HG03378 (cell line): ENCODE data around the gene IL27RA.

Experiments
- ATAC-seq: cut with Tn5 transposase; IDR thresholded peaks from one replicate; pipeline ENCODE4 v1.9.1; 2021; ENCODE audit warnings: mild to moderate bottlenecking, moderate library complexity; ENCODE audit not compliant: unreplicated experiment

The IL27RA gene

DNA sequence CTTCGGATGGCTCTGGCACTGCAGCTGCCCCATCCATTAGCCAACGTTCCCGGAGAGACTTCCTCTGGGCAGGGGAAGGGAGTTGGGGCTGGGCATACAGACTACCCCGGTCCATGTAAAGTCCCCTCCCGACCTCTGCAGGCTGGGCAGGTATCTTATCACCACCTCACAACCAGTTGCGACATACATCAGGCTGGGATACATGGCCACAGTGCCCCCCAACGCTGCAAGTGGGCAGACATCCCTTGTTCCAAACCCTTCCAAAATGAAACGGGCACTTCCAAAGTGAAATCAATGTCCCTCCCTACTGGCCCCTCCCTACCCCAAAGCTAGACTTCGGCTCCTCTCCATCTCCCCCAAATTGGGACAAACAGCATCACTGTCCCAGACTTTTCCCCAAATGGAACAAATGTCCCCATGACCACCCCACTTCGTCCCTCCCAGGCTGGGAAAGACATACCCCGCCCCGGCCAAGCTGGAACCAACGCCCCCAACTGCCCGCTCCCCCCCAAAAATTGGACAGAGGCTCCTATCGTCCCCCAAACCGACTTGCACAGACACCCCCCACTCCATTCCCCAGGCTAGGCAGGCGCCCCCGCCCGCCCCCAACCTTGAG, 25.3 kb downstream of the IL27RA start:
- ATAC-seq = no peak

DNA sequence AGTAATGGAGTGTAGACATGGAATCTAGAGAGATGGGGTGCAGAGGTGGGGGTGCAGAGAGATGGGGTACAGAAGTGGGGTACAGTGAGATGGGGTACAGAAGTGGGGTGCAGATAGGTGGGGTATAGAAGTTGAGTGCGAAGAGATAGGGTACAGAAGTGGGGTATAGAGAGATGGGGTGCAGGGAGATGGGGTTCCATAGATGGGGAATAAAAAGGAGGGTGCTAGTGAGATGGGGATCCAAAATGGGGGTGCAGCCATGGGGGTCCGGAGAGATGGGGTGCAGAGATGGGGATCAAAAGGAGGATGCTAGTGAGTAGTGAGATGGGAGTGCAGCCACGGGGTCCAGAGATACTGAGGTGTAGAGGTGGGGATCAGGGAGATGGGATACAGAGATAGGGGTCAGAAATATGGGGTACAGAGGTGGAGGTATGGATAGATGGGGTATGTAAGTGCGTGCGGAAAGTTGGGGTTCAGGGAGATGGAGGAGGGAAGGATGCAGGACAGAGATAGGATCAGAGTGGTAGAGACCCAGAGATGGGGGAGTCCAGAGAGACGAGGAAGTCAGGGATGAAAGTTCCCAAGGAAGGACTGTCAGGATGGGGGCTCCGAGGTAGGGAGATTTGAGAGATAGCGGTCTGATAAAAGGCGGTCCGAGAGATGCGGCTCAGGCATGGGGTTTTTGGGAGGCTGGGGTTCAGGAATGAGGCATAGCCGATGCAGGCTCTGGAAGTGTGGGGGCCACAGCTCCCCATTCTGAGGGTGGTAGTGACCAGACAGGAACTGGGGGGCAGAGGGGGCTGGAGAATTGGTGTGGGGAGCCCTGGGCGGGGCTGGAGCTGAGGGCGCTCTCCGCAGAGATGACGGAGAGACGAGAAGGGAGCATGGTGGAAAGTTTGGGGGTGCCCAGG, 26.9 kb downstream of the IL27RA start:
- no peak for ATAC-seq

DNA sequence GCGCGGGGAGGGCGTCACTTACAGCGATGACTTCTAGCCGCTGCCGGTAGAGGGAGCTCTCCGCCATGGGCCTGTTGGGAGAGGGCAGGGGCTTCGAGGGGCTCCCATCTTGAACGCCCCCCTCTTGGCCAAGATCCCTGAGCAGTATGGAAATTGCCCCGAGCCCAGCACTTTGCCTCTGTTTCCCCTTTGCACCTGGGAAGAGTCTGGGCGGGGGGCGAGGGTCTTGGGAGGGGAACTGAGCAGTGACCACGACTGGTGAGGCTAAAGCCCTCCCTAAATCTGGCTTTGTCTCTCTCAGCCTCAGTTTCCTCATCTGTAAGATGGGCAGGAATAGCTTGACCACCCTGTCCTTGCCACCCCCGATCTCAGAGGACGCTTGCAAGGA, 27.5 kb downstream of the IL27RA start:
- no peak for ATAC-seq

DNA sequence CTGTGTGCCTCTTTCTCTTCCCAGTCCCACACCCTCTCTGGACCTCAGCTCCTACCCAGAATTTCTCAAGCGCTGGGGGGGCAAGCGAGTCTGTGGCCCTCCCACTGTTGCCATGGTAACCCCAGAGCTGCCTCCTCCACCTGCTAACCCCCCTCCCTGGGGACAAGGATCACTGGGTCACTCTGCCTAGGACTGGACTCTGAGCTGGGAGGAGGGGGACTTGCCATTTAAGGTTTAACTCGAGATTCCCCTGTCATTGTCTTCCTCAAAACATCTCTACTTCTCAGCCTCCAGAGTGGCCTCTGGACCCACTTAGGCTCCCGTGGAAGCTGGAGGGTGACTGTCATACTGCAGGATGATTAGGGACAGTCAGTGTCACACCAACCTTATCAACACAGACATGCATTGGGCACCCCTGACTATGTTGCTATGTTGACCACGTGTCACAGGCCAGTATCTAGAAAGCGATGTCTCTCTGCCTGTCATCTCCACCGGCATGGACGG, 28.1 kb downstream of the IL27RA start:
- no peak for ATAC-seq

DNA sequence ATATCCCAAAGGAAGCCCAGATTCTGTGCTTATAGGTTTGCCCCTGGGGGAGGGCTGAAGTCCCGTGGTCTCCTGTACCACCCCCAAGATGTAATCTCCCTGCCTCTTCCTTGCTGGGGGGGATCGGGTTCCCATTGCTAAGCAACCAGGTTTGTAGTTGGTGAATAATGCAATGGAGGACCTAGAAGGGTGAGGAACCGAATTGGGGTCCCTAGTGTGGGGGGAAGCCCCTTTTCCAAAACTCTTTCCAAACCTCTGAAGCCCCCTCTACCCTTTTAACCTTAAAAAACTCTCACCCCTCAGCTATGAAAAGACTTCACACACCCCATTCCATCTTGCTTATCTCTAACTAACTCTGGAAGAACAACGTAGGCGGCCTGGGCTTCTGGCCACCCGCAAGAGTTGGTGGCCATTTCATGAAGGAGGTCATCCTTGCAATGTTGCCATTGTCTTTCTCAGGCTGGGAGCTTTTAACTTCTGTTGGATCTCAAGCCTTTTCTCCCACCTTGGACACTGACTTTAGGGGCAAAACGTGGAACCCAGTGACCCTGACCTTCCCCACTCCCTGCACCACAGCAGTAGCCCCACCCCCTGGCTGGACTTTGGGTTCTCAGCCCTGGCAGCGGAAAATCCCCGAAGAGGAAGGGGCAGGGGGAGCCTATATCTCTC, 29.7 kb downstream of the IL27RA start:
- no peak for ATAC-seq

DNA sequence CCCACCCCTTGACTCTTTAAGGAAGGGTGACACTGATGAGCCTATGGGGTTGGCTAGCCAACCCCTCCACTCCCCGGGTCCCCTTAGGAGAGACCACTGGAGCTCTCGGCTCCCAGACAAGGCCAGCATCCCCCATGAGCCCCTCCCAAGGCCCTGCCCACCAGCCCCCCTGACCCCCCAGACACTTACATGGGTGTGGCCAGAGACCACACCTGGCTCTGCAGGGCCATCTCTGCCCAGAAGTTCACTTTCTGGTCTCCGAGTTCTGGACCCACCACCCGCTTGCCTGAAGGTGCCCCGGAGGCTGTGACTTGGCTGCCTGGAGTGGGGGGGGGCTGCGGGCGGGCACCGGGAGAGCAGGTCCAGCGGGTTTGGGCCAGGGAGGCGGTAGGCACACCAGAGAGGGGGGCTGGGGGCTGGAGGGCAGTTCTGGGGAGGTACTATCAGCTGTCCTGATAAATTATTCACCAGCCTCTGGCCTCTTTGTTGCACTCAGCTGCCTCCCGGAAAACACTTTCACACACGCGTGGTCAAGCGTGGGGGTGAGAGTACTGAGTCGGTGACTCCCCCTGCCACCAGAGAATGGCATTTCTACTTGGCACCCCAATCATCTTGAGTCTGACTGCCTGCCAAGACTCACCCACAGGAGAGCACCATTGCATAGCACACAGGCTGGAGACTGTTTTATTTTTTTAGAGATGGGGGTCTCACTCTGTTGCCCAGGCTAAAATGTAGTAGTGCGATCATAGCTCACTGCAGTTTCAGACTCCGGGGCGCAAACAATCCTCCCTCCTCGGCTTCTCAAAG, 30.4 kb downstream of the IL27RA start, which contains the start of gene PALM3:
Gene PALM3 (minus strand): TSS at position 326 of the 807 bp plus-strand sequence. CDS start 96 bp downstream, at position 230.
- no peak for ATAC-seq

DNA sequence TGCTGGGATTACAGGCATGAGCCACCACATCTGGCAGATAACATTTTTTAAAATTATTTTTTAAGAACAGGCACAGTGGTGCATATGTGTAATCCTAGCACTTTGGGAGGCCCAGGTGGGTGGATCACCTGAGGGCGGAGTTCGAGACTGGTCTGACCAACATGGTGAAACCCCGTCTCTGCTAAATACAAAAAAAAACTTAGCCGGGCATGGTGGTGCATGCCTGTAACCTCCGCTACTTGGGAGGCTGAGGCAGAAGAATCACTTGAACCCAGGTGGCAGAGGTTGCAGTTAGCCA, 30.9 kb downstream of the IL27RA start:
- ATAC-seq = no peak

DNA sequence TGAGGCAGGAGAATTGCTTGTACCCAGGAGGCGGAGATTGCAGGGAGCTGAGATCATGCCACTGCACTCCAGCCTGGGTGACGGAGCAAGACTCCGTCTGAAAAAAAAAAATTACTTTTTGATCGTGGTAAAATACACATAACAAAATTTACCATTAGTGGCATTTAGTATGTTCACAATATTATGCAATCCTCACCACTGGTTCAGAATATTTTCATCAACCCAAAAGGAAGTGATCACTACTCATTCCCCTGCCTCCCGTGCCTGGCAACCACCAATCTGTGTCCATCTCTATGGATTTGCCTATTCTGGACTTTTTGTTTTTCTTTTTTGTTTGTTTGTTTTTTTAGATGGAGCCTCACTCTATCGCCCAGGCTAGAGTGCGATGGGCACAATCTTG, 31.5 kb downstream of the IL27RA start:
- no peak for ATAC-seq

DNA sequence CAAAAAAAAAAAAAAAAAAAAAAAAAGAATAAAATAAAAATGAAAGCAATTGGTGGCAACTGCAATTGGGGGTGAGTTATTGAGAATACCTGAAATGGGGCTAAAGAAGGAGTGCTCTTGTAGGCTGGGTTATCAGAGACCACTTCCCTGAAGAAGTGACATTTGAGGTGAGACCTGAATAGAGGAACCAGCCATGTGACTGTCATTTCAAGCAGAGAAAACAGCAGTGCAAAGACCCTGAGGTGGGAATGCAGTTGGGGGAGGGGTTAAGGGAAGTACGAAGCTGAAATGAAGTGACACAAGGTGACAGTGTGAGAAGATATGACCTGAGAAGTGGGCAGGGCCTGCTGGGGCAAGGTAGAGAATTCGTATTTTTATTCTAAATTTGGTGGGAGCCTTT, 34.6 kb downstream of the IL27RA start:
- ATAC-seq = no peak

DNA sequence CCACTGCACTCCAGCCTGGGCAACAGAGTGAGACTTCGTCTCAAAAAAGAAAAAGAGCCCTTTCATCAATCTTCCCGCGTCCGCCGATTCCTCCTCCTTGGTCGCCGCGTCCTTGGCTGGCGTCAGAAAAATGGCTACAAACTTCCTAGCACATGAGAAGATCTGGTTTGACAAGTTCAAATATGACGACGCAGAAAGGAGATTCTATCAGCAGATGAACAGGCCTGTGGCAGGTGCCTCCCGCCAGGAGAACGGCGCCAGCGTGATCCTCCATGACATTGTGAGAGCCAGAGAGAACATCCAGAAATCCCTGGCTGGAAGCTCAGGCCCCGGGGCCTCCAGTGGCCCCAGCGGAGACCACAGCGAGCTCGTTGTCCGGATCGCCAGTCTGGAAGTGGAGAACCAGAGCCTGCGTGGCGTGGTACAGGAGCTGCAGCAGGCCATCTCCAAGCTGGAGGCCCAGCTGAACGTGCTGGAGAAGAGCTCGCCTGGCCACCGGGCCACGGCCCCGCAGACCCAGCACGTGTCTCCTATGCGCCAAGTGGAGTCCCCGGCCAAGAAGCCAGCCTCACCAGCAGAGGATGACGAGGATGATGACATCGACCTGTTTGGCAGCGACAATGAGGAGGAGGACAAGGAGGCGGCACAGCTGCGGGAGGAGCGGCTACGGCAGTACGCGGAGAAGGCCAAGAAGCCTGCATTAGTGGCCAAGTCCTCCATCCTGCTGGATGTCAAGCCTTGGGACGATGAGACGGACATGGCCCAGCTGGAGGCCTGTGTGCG, 38.9 kb downstream of the IL27RA start:
- ATAC-seq = no peak

DNA sequence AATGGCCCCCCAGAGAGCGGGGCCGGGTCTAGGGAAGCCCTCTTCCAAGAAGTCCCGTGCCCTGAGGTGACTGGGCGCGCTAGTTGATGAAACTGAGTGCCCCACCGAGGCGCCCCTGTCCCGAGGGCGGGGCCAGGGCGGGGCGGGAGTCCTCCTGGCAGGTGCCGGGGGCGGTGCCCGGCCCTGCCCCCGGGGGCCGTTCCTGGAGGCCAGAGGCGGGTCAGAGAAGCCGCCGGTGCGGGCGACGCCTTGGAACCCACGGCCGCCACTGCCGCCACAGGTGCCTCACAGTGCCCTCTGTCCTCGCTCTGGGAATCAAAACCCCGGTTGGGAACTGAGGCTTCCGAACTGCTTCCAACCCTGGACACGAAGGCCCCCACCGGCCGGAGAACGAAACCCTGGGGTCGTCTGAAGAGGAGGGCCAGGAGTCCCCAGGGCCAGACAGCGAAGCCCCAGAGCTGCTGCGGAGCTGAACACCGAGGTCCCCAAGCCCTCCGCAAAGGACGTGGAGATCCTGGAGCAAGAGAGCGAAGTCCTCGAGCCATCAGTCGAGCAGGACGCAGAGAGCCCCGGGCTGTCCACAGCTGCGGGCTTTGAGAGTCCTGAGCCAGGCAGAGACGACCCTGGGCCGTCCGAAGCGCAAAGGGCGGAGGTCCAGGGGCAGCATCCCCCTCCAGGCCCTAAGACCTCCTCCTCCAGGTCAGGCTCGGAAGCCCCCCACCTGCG, 41.1 kb downstream of the IL27RA start, which contains the start of gene MISP3:
Gene MISP3 (plus strand): TSS at position 252 of the 726 bp plus-strand sequence. CDS start 524 bp downstream, outside the sequence.
- no peak for ATAC-seq

DNA sequence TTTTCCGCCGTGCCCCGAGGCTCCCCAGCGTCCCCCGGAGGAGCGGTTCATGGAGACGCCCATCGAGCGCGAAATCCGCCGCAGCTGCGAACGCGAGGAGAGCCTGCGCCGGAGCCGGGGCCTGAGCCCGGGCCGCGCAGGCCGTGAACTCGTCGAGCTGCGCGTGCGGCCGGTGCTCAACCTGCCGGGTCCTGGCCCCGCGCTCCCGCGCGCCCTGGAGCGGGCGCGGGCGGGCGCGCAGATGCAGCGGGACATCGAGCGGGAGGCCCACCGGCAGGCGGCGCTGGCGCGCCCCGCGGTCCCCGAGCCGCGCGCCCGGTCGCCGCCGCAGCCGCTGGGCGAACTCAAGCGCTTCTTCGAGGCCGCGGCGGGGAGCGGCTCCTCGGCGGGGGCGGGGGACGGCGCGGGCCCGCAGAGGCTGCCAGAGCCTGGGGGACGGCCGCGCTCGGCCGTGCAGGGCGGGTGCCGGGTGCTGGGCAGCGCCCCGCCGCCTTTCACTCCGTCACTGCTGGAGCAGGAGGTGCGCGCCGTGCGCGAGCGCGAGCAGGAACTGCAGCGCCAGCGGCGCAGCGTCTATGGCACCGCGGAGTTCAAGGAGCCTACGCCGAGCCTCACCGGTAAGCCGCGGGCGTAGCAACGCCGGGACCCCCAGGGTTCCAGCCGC, 41.8 kb downstream of the IL27RA start:
- ATAC-seq = no peak

DNA sequence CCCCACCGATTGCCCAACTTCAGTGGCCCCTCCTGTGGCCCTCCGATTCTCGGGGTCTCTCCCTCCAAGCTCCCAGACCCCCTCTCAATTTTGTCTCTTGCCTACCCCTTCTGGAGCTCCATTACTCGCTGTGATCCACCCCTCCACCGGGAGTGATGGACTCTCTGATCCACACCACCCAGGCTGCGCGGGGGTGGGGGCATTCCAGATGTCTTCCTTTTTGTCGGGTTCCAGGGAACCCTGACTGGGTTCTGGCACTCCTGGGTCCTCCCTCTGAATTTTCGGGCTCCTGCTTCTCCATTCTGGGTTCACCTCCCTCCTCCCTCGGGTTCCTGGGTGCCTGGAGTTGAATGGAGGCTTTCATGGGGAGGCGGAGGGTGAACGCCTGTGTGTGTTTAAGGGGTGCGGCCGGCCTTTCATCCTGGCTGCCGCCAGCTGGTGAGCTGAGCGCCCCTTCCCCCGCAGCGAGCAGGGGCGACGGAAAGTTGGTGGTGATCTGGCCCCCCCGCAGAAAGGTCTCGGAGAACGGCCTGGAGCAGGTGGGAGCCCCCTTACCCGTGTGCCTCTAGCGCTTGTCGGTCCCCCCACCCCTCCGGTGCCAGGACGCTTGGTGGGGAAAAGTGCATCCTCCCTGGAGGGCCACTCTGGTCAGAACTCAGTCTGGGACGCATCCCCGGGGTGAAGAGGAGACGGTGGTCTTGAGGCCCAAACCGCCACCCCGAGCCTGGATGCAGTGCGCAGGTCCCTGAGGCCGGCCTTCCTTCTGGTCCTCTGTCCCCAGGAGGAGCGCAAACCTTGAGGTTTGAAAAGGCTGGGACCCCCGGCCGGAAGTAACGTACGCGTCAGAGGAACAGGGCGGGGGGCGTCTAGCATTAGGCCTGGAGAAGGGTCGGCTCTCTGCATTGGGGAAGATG, 42.6 kb downstream of the IL27RA start:
- ATAC-seq = no peak

DNA sequence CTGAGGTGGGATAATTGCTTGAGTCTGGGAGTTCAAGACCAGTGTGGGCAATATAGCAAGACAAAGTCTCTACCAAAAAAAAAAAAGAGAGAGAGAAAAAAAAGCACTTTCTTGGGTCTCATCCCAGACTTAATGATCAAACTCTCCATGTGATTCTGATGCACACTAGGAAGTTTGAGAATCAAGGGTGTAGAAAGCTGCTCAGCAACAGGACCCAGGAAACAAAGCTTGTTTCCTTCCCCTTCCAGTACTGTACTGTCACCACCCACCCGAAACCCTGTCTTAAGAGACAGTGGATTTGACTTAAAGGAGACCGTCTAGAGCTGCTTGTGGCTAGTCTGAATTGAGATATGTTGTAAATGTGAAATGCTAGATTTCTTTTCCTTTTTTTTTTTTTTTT, 46.8 kb downstream of the IL27RA start:
- ATAC-seq = no peak

DNA sequence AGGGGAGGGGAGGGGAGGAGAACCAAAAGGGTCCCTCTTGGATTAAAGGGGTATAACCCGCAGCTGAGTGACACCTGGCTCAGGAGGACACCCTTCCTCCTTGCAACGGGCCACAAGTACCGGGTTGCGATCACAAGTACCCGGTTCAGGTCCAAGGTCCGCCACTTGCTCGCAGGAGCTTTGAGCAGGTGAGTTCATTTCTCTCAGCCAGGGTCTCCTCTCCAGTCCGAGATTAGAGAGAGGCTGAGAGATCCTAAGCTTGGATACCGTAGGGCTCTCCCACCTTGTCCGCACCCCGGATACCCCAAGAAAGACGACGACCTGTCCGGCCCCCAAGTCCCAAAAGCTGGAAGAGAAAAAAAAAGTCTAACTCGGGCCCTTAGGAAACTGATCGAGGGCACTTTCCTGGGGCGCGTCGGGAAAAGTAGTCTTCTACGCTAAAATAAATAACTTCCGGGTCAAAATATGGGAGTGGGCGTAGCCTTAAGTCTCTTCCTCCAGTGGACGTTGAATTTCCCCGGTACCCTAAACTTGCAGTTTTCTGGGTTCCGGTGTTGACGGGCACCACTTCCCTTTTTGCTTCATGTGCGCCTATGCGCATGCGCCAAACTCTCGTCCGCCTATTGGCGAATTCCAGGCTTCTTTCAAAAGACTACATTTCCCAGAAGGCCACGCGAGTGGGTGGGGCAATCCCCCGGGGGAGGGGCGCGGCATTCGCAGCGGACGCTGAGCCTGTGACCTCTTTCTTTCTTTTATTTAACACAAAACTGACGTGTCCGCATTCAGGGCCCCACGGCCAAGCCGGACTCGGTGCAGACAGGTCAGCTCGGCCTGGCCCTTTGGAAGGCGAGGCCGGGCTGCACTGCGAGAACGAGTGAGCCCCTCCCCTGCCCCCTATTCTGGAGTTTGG, 49.6 kb downstream of the IL27RA start:
- ATAC-seq = peak; percentile 84

DNA sequence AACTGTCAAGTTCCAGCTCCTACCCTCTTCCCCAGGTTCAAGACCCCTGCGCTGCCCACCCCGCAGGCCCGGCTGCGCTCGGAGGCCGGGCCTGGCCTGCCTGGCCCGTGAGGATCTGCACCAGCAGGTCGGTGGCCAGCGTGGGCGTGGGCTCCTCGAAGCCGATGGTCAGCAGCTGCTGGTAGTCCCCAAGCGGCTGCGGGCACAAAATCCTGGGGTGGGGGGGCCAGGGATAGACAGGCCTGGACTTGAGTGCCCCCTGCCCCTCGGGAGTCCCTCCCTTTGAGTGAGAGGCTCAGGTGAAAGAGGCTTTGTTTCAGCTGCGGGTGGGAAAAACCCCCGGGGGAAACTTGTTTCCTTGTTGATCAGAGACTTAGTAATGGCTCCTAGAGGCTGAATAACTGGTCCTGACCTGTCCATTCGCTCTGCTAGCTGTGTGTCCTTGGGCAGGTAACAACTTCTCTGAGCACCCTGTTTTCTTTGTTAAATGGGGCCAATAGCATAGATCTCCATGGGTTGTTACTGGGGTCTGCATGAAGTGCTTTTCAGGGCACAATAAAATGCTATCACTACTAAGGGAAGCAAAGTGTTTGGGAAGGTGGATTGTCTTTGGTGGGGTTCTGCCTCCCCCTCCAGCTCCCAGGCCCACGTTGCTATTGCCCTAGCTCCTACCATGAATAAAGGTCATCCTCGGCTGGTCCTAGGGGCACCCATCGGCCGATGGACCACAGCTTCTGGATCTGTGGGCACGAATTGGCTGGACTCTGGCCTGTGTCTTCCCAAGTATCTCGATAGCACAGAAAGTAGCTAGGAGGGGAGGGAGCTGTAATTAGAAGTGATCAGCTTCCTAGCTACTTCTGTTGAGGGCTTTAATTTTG, 50.5 kb downstream of the IL27RA start:
- no peak for ATAC-seq
